ENCODE results near the gene SLC9B2.

Gene SLC9B2

DNA sequence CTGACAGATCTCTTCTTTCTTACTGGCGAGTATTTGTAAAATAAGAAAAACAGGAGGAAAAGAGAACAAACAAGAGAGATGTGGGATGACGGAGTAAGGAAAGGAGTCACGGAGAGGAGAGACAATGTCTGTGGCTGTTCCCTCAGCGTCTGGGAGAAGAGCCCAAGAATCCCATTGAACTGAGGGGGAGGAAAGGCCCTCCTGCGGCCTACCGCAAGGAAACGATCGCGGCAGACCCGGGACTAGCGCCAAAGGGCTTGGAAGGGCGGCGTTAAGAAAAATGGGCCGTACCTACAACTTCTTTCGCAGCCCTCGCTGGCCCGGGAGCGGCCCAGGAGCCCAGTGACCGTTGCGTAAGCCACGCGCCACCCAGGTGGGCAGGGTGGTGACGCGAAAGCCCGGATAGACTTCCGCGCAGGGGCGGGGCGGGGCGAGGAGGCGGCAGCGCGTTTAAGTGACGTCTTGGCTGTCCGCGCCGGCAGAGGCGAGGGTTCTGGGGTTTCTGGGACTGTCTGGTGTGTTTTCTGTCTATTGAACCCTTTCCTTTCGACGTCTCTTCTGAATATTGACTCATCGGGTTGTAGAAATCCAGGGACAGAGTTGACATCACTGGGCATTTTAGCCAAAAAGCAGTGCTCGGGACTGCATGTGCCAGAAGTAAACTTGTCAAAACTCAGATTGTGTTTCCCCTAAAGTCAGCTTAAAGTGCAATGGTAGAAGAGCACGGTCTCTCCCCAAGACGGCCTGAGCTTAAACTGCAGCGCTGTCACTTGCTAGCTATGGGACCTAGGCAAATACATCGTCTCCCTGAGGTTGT is 57.0 kb downstream of the SLC9B2 start, which contains the start of gene SLC9B1:
SLC9B1 (minus strand) TSS at position 398 of the 817 bp plus-strand sequence. CDS start 27,994 bp downstream, outside the sequence.
- ChIA-PET CTCF (interaction anchor here (1.5 to 2.0 kb wide), 2 partner anchors 10 to 79 kb away, joined by 3 to 9 read pairs; no protein-coding TSS in a partner anchor), POLR2A (interaction anchor here (1.1 kb wide), 1 partner anchor 191 kb away, joined by 3 read pairs; no protein-coding TSS in a partner anchor)
- TF ChIP-seq, protein P1, sequence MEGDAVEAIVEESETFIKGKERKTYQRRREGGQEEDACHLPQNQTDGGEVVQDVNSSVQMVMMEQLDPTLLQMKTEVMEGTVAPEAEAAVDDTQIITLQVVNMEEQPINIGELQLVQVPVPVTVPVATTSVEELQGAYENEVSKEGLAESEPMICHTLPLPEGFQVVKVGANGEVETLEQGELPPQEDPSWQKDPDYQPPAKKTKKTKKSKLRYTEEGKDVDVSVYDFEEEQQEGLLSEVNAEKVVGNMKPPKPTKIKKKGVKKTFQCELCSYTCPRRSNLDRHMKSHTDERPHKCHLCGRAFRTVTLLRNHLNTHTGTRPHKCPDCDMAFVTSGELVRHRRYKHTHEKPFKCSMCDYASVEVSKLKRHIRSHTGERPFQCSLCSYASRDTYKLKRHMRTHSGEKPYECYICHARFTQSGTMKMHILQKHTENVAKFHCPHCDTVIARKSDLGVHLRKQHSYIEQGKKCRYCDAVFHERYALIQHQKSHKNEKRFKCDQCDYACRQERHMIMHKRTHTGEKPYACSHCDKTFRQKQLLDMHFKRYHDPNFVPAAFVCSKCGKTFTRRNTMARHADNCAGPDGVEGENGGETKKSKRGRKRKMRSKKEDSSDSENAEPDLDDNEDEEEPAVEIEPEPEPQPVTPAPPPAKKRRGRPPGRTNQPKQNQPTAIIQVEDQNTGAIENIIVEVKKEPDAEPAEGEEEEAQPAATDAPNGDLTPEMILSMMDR (IDR thresholded peaks at IDR 0.05; ENCODE audit: insufficient read depth, low read length, missing control alignments): no peak
- peak; percentile 82 for DNase-seq (ENCODE audit: low read depth, low spot score)
- H3K4me3 ChIP-seq (ENCODE audit: low read depth, low read length): peak within 1 kb of the TSS; percentile 61

DNA sequence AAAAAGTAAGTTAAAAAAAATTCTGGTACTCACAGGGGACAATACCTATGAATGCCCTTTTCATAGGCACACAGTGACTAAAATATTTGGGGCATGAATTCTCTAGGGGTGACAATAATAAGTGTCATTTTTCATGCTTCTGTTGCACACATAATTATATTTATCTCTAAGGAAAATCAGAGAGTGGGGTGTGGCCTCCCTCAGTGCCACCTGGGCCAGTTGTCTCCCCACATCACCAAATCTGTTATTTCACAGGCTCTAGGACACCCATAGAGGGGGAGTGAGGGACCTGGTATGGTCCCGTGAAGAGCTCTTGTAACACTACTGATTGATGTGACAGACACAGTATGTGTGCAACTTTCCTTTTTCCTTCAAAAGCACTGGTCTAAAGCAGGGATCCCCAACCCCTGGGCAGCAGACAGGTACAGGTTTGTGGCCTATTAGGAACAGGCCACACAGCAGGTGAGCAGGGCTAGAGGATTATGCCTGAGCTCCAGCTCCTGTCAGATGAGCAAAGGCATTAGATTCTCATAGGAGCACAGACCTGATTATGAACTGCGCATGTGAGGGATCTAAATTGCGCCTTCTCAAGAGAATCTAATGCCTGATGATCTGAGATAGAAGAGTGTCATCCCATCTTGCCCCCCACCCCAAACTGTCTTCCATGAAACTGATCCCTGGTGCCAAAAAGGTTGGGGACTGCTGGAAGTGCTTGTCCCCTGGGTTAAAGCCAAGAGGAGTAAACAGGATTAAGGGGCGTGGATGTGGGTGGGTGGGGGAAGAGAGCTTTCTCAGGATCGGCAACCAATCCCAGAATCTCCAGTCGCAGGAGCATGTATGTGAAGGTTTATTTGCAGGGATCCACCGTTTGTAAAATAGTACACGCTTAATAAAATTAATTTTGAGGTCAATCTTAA is 57.9 kb downstream of the SLC9B2 start:
- TF ChIP-seq, protein P1 (IDR thresholded peaks at IDR 0.05; ENCODE audit: insufficient read depth, low read length, missing control alignments): no peak
- peak overlapping the region; percentile 61 for H3K4me3 ChIP-seq (ENCODE audit: low read depth, low read length)
- ChIA-PET CTCF (interaction anchor here (0.6 to 2.0 kb wide), 4 partner anchors 9 to 400 kb away, joined by 3 to 9 read pairs (median 3); no protein-coding TSS in a partner anchor), POLR2A (interaction anchor here (1.1 kb wide), 1 partner anchor 190 kb away, joined by 3 read pairs; no protein-coding TSS in a partner anchor)
- no peak for DNase-seq (ENCODE audit: low read depth, low spot score)

GRCh38 chr4:103012551-103012950 is 64.0 kb downstream of the SLC9B2 start:
- TF ChIP-seq, protein P1 (IDR thresholded peaks at IDR 0.05; ENCODE audit: insufficient read depth, low read length, missing control alignments): no peak
- H3K4me3 ChIP-seq (ENCODE audit: low read depth, low read length): no peak overlapping the region
- DNase-seq (ENCODE audit: low read depth, low spot score): no peak
- POLR2A ChIA-PET: no interaction called here
- CTCF ChIA-PET: interaction anchor here (0.7 to 4.6 kb wide), 8 partner anchors 78 to 580 kb away, joined by 3 to 40 read pairs (median 4); partner anchors contain the start of genes BDH2 and MANBA

GRCh38 chr4:103012060-103012459 is 64.5 kb downstream of the SLC9B2 start:
- ChIA-PET CTCF (interaction anchor here (1.4 to 4.6 kb wide), 4 partner anchors 80 to 392 kb away, joined by 3 to 40 read pairs (median 10); partner anchors contain the start of genes BDH2 and MANBA), POLR2A (no interaction called here)
- TF ChIP-seq, protein P1 (IDR thresholded peaks at IDR 0.05; ENCODE audit: insufficient read depth, low read length, missing control alignments): no peak
- H3K4me3 ChIP-seq (ENCODE audit: low read depth, low read length): no peak overlapping the region
- no peak for DNase-seq (ENCODE audit: low read depth, low spot score)

DNA sequence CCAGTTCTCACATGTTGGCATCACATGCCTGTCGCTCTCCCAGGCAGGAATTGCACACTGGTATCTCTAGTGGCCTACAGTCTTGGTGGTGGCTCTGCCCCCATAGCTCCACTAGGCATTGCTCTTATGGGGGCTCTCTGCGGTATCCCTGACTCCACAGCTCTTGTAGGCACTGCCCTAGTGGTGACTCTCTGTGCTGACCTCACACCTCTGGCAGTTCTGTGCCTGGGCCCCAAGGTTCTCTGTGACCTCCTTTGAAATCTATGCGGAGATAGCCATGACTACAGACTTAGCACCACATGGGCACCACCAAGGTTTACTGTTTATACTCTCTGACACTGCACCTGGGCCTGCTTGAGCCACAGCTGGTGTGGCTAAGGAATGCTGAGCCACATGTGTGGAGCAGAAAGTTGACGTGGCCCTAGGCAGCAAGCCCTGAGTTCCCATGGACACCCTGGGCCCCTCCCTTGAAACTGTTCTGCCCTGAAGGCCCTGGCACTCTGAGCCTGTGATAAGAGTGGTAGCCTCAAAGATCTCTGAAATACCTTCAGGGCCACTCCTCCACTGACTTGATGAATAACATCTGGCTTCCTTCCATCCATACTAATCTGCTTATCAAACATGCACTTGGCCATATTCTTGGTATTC is 65.1 kb downstream of the SLC9B2 start:
- ChIA-PET CTCF (interaction anchor here (1.0 to 4.6 kb wide), 12 partner anchors 9 to 392 kb away, joined by 3 to 40 read pairs (median 4); partner anchors contain the start of genes BDH2 and MANBA), POLR2A (no interaction called here)
- no peak overlapping the region for H3K4me3 ChIP-seq (ENCODE audit: low read depth, low read length)
- DNase-seq (ENCODE audit: low read depth, low spot score): no peak
- TF ChIP-seq, protein P1 (IDR thresholded peaks at IDR 0.05; ENCODE audit: insufficient read depth, low read length, missing control alignments): no peak
